HCT116 (cell line): Measurements from ENCODE around the gene PLCB2. TPM values are rescaled to one million over a fixed set of nuclear protein-coding genes. Genes with fewer than 3 reads are reported as not detected.

ENCODE experiments used
- ATAC-seq: fragments of 200-7000 bp; cut with Tn5 transposase; 2 replicates; pipeline ENCODE4 v1.9.1; 2020; ENCODE audit warnings: mild to moderate bottlenecking, moderate library complexity
- BruUV-seq: library from RNA; stranded (reverse); fragments of 400-500 nt; replicated peaks from 2 replicates; lab custom pipeline; 2021; lab: Mats Ljungman, UMichigan
- CTCF ChIA-PET: fragments of 300-600 bp; sonication (Branson Sonifier 250); formaldehyde crosslinking; loops from one replicate; lab custom pipeline; 2021; ENCODE audit warnings: antibody characterized with exemption; lab: Charles Lee
- POLR2A ChIA-PET: fragments of 300-600, 350-600 bp; sonication (Branson Sonifier 250); formaldehyde crosslinking; loops from one replicate; lab custom pipeline; 2021; ENCODE audit warnings: antibody characterized with exemption; lab: Charles Lee
- RAD21 ChIA-PET, 2 experiments: fragments of 300-600 bp; sonication (Branson Sonifier 250); formaldehyde crosslinking; loops; one replicate each; lab custom pipeline; 2023; ENCODE audit warnings: low total read pairs in 2 of 2; ENCODE audit not compliant: uncharacterized antibody in 2 of 2, unreplicated experiment in 2 of 2, low non-redundant PET in 1 of 2; lab: Charles Lee
- DNase-seq: peaks from one replicate; pipeline ENCODE4 v3.0.0-alpha.2; 2010; ENCODE audit warnings: low read depth, low spot score
- H2AFZ ChIP-seq: fragments of 200-600 bp; shearing (Covaris generic), sonication (generic); 2 replicates; pipeline ENCODE4 v1.6.1; 2017; ENCODE audit warnings: low read depth, mixed run types, mixed read lengths, antibody characterized with exemption, low read length; ENCODE audit not compliant: poor library complexity, severe bottlenecking
- H3K27ac ChIP-seq: 2 replicates; pipeline ENCODE4 v1.5.1; 2012; ENCODE audit warnings: low read depth, low read length
- H3K27me3 ChIP-seq: fragments of 200-600 bp; sonication (generic); 2 replicates; pipeline ENCODE4 v1.6.1; 2016; ENCODE audit warnings: mixed run types, low read length, mixed read lengths; ENCODE audit not compliant: insufficient read depth
- H3K36me3 ChIP-seq, 2 experiments: fragments of 200-500 bp in 1 of 2; fragments of 200-600 bp in 1 of 2; sonication (Bioruptor generic) in 1 of 2; sonication (generic) in 1 of 2; 2 replicates each; pipeline versions ENCODE4 v1.5.1 to v1.6.1; 2014 to 2016; ENCODE audit warnings: low read length in 2 of 2, inconsistent platforms in 1 of 2, mixed read lengths in 1 of 2, mixed run types in 1 of 2; ENCODE audit not compliant: insufficient read depth in 2 of 2, control insufficient read depth in 1 of 2
- H3K4me1 ChIP-seq, 2 experiments: fragments of 200-600 bp in 1 of 2; sonication (generic) in 1 of 2; 2 replicates each; pipeline versions ENCODE4 v1.5.1 to v1.6.1; 2012 to 2017; ENCODE audit warnings: low read length in 2 of 2, inconsistent platforms in 1 of 2, mild to moderate bottlenecking in 1 of 2, mixed read lengths in 1 of 2, mixed run types in 1 of 2, moderate library complexity in 1 of 2; ENCODE audit not compliant: insufficient read depth in 2 of 2, control insufficient read depth in 1 of 2
- H3K4me2 ChIP-seq: fragments of 200-600 bp; sonication (generic); 2 replicates; pipeline ENCODE4 v1.6.1; 2017; ENCODE audit warnings: mixed run types, low read length, mixed read lengths
- H3K4me3 ChIP-seq, 2 experiments: fragments of 200-600 bp in 1 of 2; sonication (generic) in 1 of 2; replicated peaks in 1 of 2; 2 replicates each; pipeline ENCODE4 v1.5.1; 2011 to 2016; ENCODE audit warnings: low read length in 2 of 2, control low read depth in 1 of 2, low read depth in 1 of 2, mild to moderate bottlenecking in 1 of 2, mixed read lengths in 1 of 2, mixed run types in 1 of 2
- H3K79me2 ChIP-seq: fragments of 200-600 bp; sonication (generic); 2 replicates; pipeline ENCODE4 v1.6.1; 2017; ENCODE audit warnings: mild to moderate bottlenecking, mixed run types, low read length, moderate library complexity, mixed read lengths; ENCODE audit not compliant: insufficient read depth
- H3K9ac ChIP-seq: fragments of 200-600 bp; sonication (generic); 2 replicates; pipeline ENCODE4 v1.6.1; 2016; ENCODE audit warnings: low read length, mixed read lengths
- H3K9me2 ChIP-seq: fragments of 200-600 bp; sonication (generic), shearing (Covaris generic); 2 replicates; pipeline ENCODE4 v1.6.1; 2017; ENCODE audit warnings: mixed run types, mild to moderate bottlenecking, moderate library complexity; ENCODE audit not compliant: insufficient read depth
- H3K9me3 ChIP-seq, 2 experiments: fragments of 200-500 bp in 1 of 2; fragments of 200-600 bp in 1 of 2; sonication (Bioruptor generic) in 1 of 2; sonication (generic) in 1 of 2; 2 replicates each; pipeline ENCODE4 v1.6.1; 2014 to 2017; ENCODE audit warnings: low read length in 2 of 2, mixed read lengths in 2 of 2, inconsistent platforms in 1 of 2, low read depth in 1 of 2, mild to moderate bottlenecking in 1 of 2, mixed run types in 1 of 2, moderate library complexity in 1 of 2; ENCODE audit not compliant: control insufficient read depth in 1 of 2, insufficient read depth in 1 of 2
- H4K20me1 ChIP-seq: fragments of 200-600 bp; sonication (generic), shearing (Covaris generic); 2 replicates; pipeline ENCODE4 v1.6.1; 2017; ENCODE audit warnings: mixed run types, mild to moderate bottlenecking, moderate library complexity; ENCODE audit not compliant: insufficient read depth
- EGR1 ChIP-seq: IDR thresholded peaks from 2 replicates; pipeline ENCODE4 v1.6.1; 2012; ENCODE audit warnings: low read depth
- ELF1 ChIP-seq: IDR thresholded peaks from 2 replicates; pipeline ENCODE4 v1.6.1; 2012; ENCODE audit warnings: low read depth, borderline replicate concordance
- EZH2phosphoT487 ChIP-seq: fragments of 200-600 bp; IDR thresholded peaks from 2 replicates; pipeline ENCODE4 v1.6.1; 2018; ENCODE audit warnings: antibody characterized with exemption, borderline replicate concordance
- FOSL1 ChIP-seq: IDR thresholded peaks from 2 replicates; pipeline ENCODE4 v1.6.1; 2012; ENCODE audit warnings: low read depth
- JUND ChIP-seq: IDR thresholded peaks from 2 replicates; pipeline ENCODE4 v1.6.1; 2012
- POLR2A ChIP-seq: IDR thresholded peaks from 2 replicates; pipeline ENCODE4 v1.7.0; 2011; ENCODE audit warnings: borderline replicate concordance; ENCODE audit not compliant: insufficient read depth, insufficient read length; ENCODE audit errors: extremely low read depth
- POLR2AphosphoS5 ChIP-seq: IDR thresholded peaks from 2 replicates; pipeline ENCODE4 v1.6.1; 2011; ENCODE audit warnings: mild to moderate bottlenecking, low read depth, low read length, moderate library complexity
- RAD21 ChIP-seq: IDR thresholded peaks from 2 replicates; pipeline ENCODE4 v1.6.1; 2012; ENCODE audit warnings: low read depth, mild to moderate bottlenecking
- SIN3A ChIP-seq: IDR thresholded peaks from 2 replicates; pipeline ENCODE4 v1.6.1; 2012; ENCODE audit warnings: low read depth
- SP1 ChIP-seq: IDR thresholded peaks from 2 replicates; pipeline ENCODE4 v1.6.1; 2012; ENCODE audit warnings: low read depth
- TCF7L2 ChIP-seq: IDR thresholded peaks from 2 replicates; pipeline ENCODE4 v1.7.0; 2011; ENCODE audit warnings: borderline replicate concordance, inconsistent platforms; ENCODE audit not compliant: insufficient read depth, insufficient read length; ENCODE audit errors: extremely low read depth
- YY1 ChIP-seq: IDR thresholded peaks from 2 replicates; pipeline ENCODE4 v1.6.1; 2011; ENCODE audit warnings: low read length, low read depth, moderate library complexity, mild to moderate bottlenecking; ENCODE audit not compliant: insufficient replicate concordance; ENCODE audit errors: extremely low read depth
- ZFX ChIP-seq: fragments of 450-650 bp; IDR thresholded peaks from 2 replicates; pipeline ENCODE4 v1.6.1; 2017
- ZNF274 ChIP-seq: fragments of 200-500 bp; sonication (Bioruptor generic); IDR thresholded peaks from 2 replicates; pipeline ENCODE4 v1.6.1; 2014; ENCODE audit warnings: mild to moderate bottlenecking, low read depth, low read length, inconsistent platforms
- intact Hi-C: fragments of 100-400 bp; cut with micrococcal nuclease; formaldehyde crosslinking; loops from 2 replicates; pipeline ENCODE4 v1.10.0; 2022
- total RNA-seq: library from RNA; stranded (reverse); gene quantifications from one replicate; pipeline ENCODE4 v1.2.1, GENCODE V29; 2021; ENCODE audit not compliant: unreplicated experiment
- TF ChIP-seq, protein P1 (sequence below): IDR thresholded peaks from 2 replicates; pipeline ENCODE4 v1.6.1; 2012
- TF ChIP-seq, protein P2 (sequence below): IDR thresholded peaks from 2 replicates; pipeline ENCODE4 v1.6.1; 2012

The PLCB2 gene
- total RNA-seq, 1 experiment from 2014 or later: 2.8 TPM

DNA sequence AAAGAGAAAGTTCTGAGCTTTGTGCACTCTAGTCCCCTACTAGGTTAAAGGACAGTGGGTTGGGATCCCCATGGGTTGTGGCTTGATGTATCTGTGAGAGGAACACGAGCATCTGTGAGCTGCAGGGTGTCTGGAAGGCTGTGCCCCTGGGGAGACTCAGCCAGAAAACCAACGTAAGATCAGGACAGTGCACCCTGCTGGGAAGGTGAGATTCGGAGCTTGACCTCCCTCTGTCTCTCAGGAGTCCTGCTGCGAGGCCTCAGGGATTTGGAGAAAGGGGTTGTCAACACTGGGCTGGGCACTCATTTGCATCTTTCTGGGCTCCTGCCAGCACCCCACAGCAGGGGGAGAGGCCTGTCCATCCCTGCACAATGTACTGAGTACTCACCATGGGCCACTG lies 40.1 kb downstream of the PLCB2 start:
- Histone ChIP-seq H3K4me2 (no peak overlapping the region), H3K4me1 (peaks cover 17 to 28% of the 10 kb centered on the region in 2 experiments), H4K20me1 (no peaks in the 10 kb centered on the region), H3K9me3 (no peaks in the 10 kb centered on the region), H3K9ac (no peak overlapping the region), H3K79me2 (no peaks in the 10 kb centered on the region), H3K27me3 (no peaks in the 10 kb centered on the region), H2AFZ (no peak overlapping the region), H3K4me3 (no peak overlapping the region), H3K27ac (peak overlapping the region; percentile 57; the same call in 1 of the 2 replicates), H3K9me2 (no peaks in the 10 kb centered on the region), H3K36me3 (peaks cover 0 to 3% of the 10 kb centered on the region in 2 experiments; a peak in 1 of 4 replicates)
- no TSS peak for BruUV-seq
- ChIA-PET RAD21 (no interaction called here), CTCF (interaction anchor here (1.0 to 1.7 kb wide), 3 partner anchors 12 to 322 kb away, joined by 3 to 5 read pairs (median 5); no protein-coding TSS in a partner anchor), POLR2A (no interaction called here)
- TF ChIP-seq TCF7L2: no peak
- no peak for ATAC-seq
- no peak for DNase-seq
- intact Hi-C loops: no loop called here

DNA sequence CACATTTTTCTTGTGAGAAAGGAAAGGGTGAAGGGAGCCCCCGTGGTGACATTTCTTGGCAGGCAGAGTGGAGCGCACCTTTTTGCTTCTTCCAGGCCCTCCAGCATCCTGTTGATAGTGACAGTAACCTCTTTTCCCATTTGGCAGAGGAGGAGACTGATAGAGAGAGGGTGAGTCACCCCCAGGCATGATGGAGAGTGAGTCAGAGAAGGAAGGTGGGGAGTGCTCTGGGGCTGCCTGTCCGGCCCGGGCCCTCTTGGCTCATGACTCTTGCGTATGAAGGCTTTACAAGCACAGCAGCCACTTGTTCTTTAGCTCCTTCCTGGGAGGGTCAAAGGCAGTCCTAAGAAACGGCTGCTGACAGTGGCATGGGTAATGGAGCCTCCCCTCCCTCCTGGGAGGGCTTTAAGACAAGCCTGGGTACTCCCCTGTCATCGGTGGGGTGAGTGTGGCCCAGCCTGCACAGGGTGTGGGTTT lies 40.9 kb downstream of the PLCB2 start:
- CTCF ChIA-PET: interaction anchor here (0.9 to 1.7 kb wide), 2 partner anchors 12 to 49 kb away, joined by 3 to 5 read pairs; no protein-coding TSS in a partner anchor
- ATAC-seq: peak; percentile 98
- peaks cover 17 to 28% of the 10 kb centered on the region in 2 experiments for H3K4me1 ChIP-seq
- no peaks in the 10 kb centered on the region for H4K20me1 ChIP-seq
- TF ChIP-seq JUND: peak; percentile 94
- TF ChIP-seq ZFX: no peak
- TF ChIP-seq EGR1: no peak
- no peak for TF ChIP-seq POLR2A
- no peak for TF ChIP-seq RAD21
- peak; percentile 31; the same call in 1 of the 2 replicates for TF ChIP-seq POLR2AphosphoS5
- TF ChIP-seq, protein P1, sequence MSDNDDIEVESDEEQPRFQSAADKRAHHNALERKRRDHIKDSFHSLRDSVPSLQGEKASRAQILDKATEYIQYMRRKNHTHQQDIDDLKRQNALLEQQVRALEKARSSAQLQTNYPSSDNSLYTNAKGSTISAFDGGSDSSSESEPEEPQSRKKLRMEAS: peak; percentile 61; the same call in 1 of the 2 replicates
- no peak for TF ChIP-seq SIN3A
- TF ChIP-seq, protein P2, sequence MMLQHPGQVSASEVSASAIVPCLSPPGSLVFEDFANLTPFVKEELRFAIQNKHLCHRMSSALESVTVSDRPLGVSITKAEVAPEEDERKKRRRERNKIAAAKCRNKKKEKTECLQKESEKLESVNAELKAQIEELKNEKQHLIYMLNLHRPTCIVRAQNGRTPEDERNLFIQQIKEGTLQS: no peak
- peak; percentile 22 for TF ChIP-seq YY1
- no peak for TF ChIP-seq EZH2phosphoT487
- TF ChIP-seq FOSL1: peak; percentile 97
- no peak for TF ChIP-seq ZNF274
- peak; percentile 68 for TF ChIP-seq SP1
- no peak for TF ChIP-seq ELF1
- TF ChIP-seq, all 23 proteins: peak for 6
- Histone ChIP-seq H3K4me3 (0 out of 4 replicates have a peak overlapping the region, but pooled peaks of 1 of the 2 experiments have one; percentile 9), H3K9me3 (no peaks in the 10 kb centered on the region), H3K79me2 (no peaks in the 10 kb centered on the region), H3K9me2 (no peaks in the 10 kb centered on the region), H2AFZ (no peak overlapping the region), H3K27ac (peak overlapping the region; percentile 57), H3K9ac (peak overlapping the region; percentile 57), H3K36me3 (peaks cover 0 to 3% of the 10 kb centered on the region in 2 experiments; a peak in 1 of 4 replicates), H3K27me3 (no peaks in the 10 kb centered on the region), H3K4me2 (peak overlapping the region; percentile 69)
- intact Hi-C loops: no loop called here
- no TSS peak for BruUV-seq
- ChIA-PET POLR2A (interaction anchor here (1.0 kb wide), 1 partner anchor 174 kb away, joined by 3 read pairs; the partner anchor contains the start of gene BAHD1), RAD21 (no interaction called here)
- DNase-seq: peak; percentile 71
